K562 (cell line): Measurements from ENCODE around the gene DCPS. TPM values are rescaled to one million over a fixed set of nuclear protein-coding genes. Genes with fewer than 3 reads are reported as not detected.

Experiments
- ATAC-seq: fragments of 200-7000 bp; cut with Tn5 transposase; 3 replicates; pipeline ENCODE4 v1.9.1; 2020; ENCODE audit warnings: moderate library complexity
- BruUV-seq: library from RNA; stranded (reverse); fragments of 400-500 nt; replicated peaks from 2 replicates; lab custom pipeline; 2021; lab: Mats Ljungman, UMichigan
- CTCF ChIA-PET: fragments of 300-600 bp; formaldehyde crosslinking; extraction: SDS; loops from one replicate; lab custom pipeline; 2021; ENCODE audit warnings: low intra/inter-chr PET ratio; lab: Yijun Ruan, JAX
- POLR2A ChIA-PET: fragments of 300-600, 350-650 bp; sonication (Branson Sonifier 250); formaldehyde crosslinking; extraction: SDS; loops from one replicate; lab custom pipeline; 2021; ENCODE audit warnings: antibody characterized with exemption, inconsistent platforms; lab: Yijun Ruan, JAX
- DNase-seq, 4 experiments: peaks; one replicate each; pipeline versions ENCODE4 v3.0.0 to v3.0.0-alpha.2; 2011 to 2018; ENCODE audit warnings: low spot score in 3 of 4, mixed read lengths in 3 of 4; ENCODE audit errors: extremely low read depth in 1 of 4
- FAIRE-seq: peaks from 2 replicates; lab custom pipeline; 2011; peaks lifted over from hg19 to GRCh38; lab: Jason Lieb, UNC
- H2AFZ ChIP-seq: 2 replicates; pipeline ENCODE4 v1.6.0; 2011; ENCODE audit warnings: low read depth, low read length, control low read depth, inconsistent platforms
- H3K27ac ChIP-seq: fragments of 200-600 bp; 3 replicates; pipeline ENCODE4 v1.8.0; 2011; ENCODE audit warnings: low read depth, mild to moderate bottlenecking, control low read depth, inconsistent platforms, low read length, moderate library complexity, mixed read lengths; ENCODE audit errors: extremely low read depth
- H3K27me3 ChIP-seq, 2 experiments: fragments of 300-600 bp in 1 of 2; 2 replicates in 1 of 2; 3 replicates in 1 of 2; pipeline versions ENCODE4 v1.6.0 to v1.8.0; 2011; ENCODE audit warnings: inconsistent platforms in 2 of 2, low read length in 2 of 2, mild to moderate bottlenecking in 1 of 2, mixed read lengths in 1 of 2, moderate library complexity in 1 of 2; ENCODE audit not compliant: control insufficient read depth in 2 of 2, insufficient read depth in 2 of 2
- H3K36me3 ChIP-seq: fragments of 300-600 bp; 3 replicates; pipeline ENCODE4 v1.8.0; 2011; ENCODE audit warnings: mild to moderate bottlenecking, low read length, inconsistent platforms; ENCODE audit not compliant: control insufficient read depth, insufficient read depth
- H3K4me1 ChIP-seq, 2 experiments: fragments of 200-600 bp in 1 of 2; replicated peaks in 1 of 2; 2 replicates in 1 of 2; 3 replicates in 1 of 2; pipeline versions ENCODE4 v1.5.1 to v1.8.0; 2011; ENCODE audit warnings: inconsistent platforms in 2 of 2, low read length in 2 of 2, mild to moderate bottlenecking in 1 of 2, mixed read lengths in 1 of 2, moderate library complexity in 1 of 2; ENCODE audit not compliant: control insufficient read depth in 2 of 2, insufficient read depth in 2 of 2
- H3K4me2 ChIP-seq: 2 replicates; pipeline ENCODE4 v1.6.1; 2011; ENCODE audit warnings: low read length, control low read depth, inconsistent platforms, mixed read lengths; ENCODE audit not compliant: insufficient read depth
- H3K4me3 ChIP-seq: fragments of 200-600 bp; sonication (generic), shearing (Covaris generic); 2 replicates; pipeline ENCODE4 v1.5.1; 2016; ENCODE audit warnings: control low read depth, inconsistent platforms
- H3K79me2 ChIP-seq: fragments of 200-600 bp; 3 replicates; pipeline ENCODE4 v1.8.0; 2011; ENCODE audit warnings: low read length, inconsistent platforms; ENCODE audit not compliant: control insufficient read depth, insufficient read depth
- H3K9ac ChIP-seq, 2 experiments: 2 replicates each; pipeline versions ENCODE4 v1.6.0 to v1.6.1; 2011; ENCODE audit warnings: low read depth in 2 of 2, low read length in 2 of 2, control low read depth in 1 of 2, inconsistent platforms in 1 of 2, mild to moderate bottlenecking in 1 of 2, mixed read lengths in 1 of 2; ENCODE audit not compliant: insufficient read depth in 1 of 2
- H3K9me1 ChIP-seq: one replicate; pipeline ENCODE4 v1.6.0; 2011; ENCODE audit warnings: inconsistent platforms, mild to moderate bottlenecking, low read length, moderate library complexity; ENCODE audit not compliant: control insufficient read depth, insufficient read depth
- H3K9me3 ChIP-seq: replicated peaks from 2 replicates; pipeline ENCODE4 v1.5.1; 2011; ENCODE audit warnings: low read depth, low read length, inconsistent platforms; ENCODE audit not compliant: control insufficient read depth, insufficient read depth
- H4K20me1 ChIP-seq: replicated peaks from 2 replicates; pipeline ENCODE4 v1.6.1; 2011; ENCODE audit warnings: low read length, inconsistent platforms, mixed read lengths; ENCODE audit not compliant: control insufficient read depth, insufficient read depth
- CHD4 ChIP-seq: fragments of 200-600 bp; sonication (generic); IDR thresholded peaks from 3 replicates; pipeline ENCODE4 v1.6.1; 2012; ENCODE audit warnings: low read depth, mild to moderate bottlenecking, mixed read lengths, low read length, inconsistent platforms; ENCODE audit not compliant: insufficient read depth, insufficient replicate concordance, poor library complexity, severe bottlenecking
- E2F3 ChIP-seq: fragments of 250-450 bp; sonication (Bioruptor Pico); IDR thresholded peaks from 2 replicates; pipeline ENCODE4 v1.4.0; 2020; ENCODE audit warnings: mild to moderate bottlenecking
- FOXP1 ChIP-seq: sonication (generic); formaldehyde crosslinking; IDR thresholded peaks from 2 replicates; pipeline ENCODE4 v1.8.0; 2022; ENCODE audit warnings: mild to moderate bottlenecking, missing genetic modification reagents
- KDM5B ChIP-seq: fragments of 200-600 bp; sonication (generic); IDR thresholded peaks from 2 replicates; pipeline ENCODE4 v1.6.1; 2012; ENCODE audit warnings: low read depth, mild to moderate bottlenecking, moderate library complexity, low read length, control low read depth, inconsistent platforms; ENCODE audit not compliant: insufficient replicate concordance
- MAZ ChIP-seq, 2 experiments: fragments of 450-650 bp in 1 of 2; sonication (generic) in 1 of 2; formaldehyde crosslinking; IDR thresholded peaks in 1 of 2; conservative IDR thresholded peaks in 1 of 2; 2 replicates each; pipeline versions ENCODE4 v1.4.0 to v1.5.0; 2020; ENCODE audit warnings: mild to moderate bottlenecking in 1 of 2, missing genetic modification reagents in 1 of 2
- MITF ChIP-seq: IDR thresholded peaks from 2 replicates; pipeline ENCODE4 v1.6.1; 2014; ENCODE audit warnings: antibody characterized with exemption
- NFRKB ChIP-seq: fragments of 450-650 bp; IDR thresholded peaks from 2 replicates; pipeline ENCODE4 v1.6.1; 2016; ENCODE audit warnings: low read depth
- NR2C2 ChIP-seq, 2 experiments: fragments of 200-800 bp in 1 of 2; sonication (Bioruptor generic) in 1 of 2; sonication (generic) in 1 of 2; formaldehyde crosslinking in 1 of 2; IDR thresholded peaks; 2 replicates each; pipeline versions ENCODE4 v1.6.1 to v1.8.0; 2016 to 2022; ENCODE audit warnings: mild to moderate bottlenecking in 1 of 2, missing compliant biosample characterization in 1 of 2, missing genetic modification characterization in 1 of 2, missing genetic modification reagents in 1 of 2
- NR4A1 ChIP-seq, 2 experiments: fragments of 250-450 bp in 1 of 2; fragments of 450-650 bp in 1 of 2; sonication (Bioruptor Pico) in 1 of 2; IDR thresholded peaks; 2 replicates each; pipeline versions ENCODE4 v1.4.0 to v1.6.1; 2016 to 2020; ENCODE audit warnings: mild to moderate bottlenecking in 2 of 2, missing compliant biosample characterization in 1 of 2, missing genetic modification characterization in 1 of 2, moderate library complexity in 1 of 2
- NRF1 ChIP-seq, 2 experiments: fragments of 450-650 bp; IDR thresholded peaks in 1 of 2; conservative IDR thresholded peaks in 1 of 2; 2 replicates each; pipeline ENCODE4 v1.6.1; 2014; ENCODE audit warnings: mild to moderate bottlenecking in 2 of 2
- POLR2A ChIP-seq: fragments of 450-650 bp; conservative IDR thresholded peaks from 2 replicates; pipeline ENCODE4 v1.6.1; 2016
- POLR2B ChIP-seq: fragments of 450-650 bp; IDR thresholded peaks from 2 replicates; pipeline ENCODE4 v1.6.1; 2018; ENCODE audit warnings: low read depth; ENCODE audit not compliant: partially characterized antibody
- POLR2G ChIP-seq: fragments of 200-400 bp; formaldehyde crosslinking; IDR thresholded peaks from 2 replicates; pipeline ENCODE4 v1.6.1; 2017; ENCODE audit warnings: low read depth, mild to moderate bottlenecking, antibody characterized with exemption, low read length, moderate library complexity
- SRSF7 ChIP-seq: fragments of 200-400 bp; formaldehyde crosslinking; optimal IDR thresholded peaks from 2 replicates; pipeline ENCODE3; 2017; ENCODE audit warnings: mild to moderate bottlenecking, low read depth, low read length
- SUPT5H ChIP-seq: fragments of 450-650 bp; IDR thresholded peaks from 2 replicates; pipeline ENCODE4 v1.6.1; 2016
- ZNF324 ChIP-seq: fragments of 250-450 bp; sonication (Bioruptor Pico); IDR thresholded peaks from 2 replicates; pipeline ENCODE4 v1.4.0; 2020; ENCODE audit warnings: mild to moderate bottlenecking
- ZNF431 ChIP-seq: sonication (generic); formaldehyde crosslinking; IDR thresholded peaks from 2 replicates; pipeline ENCODE4 v1.8.0; 2022; ENCODE audit warnings: mild to moderate bottlenecking, missing genetic modification reagents
- ZNF589 ChIP-seq: fragments of 200-800 bp; sonication (Bioruptor generic); IDR thresholded peaks from 2 replicates; pipeline ENCODE4 v1.6.1; 2016; ENCODE audit warnings: low read depth, missing genetic modification characterization, missing compliant biosample characterization
- ZNF707 ChIP-seq: fragments of 250-450 bp; sonication (Bioruptor Pico); conservative IDR thresholded peaks from 2 replicates; pipeline ENCODE4 v1.8.0; 2022; ENCODE audit warnings: inconsistent platforms, mild to moderate bottlenecking, moderate library complexity
- ZNF780A ChIP-seq: fragments of 250-450 bp; sonication (Bioruptor Pico); IDR thresholded peaks from 2 replicates; pipeline ENCODE4 v1.5.0; 2021; ENCODE audit warnings: mild to moderate bottlenecking
- ZZZ3 ChIP-seq: fragments of 450-650 bp; IDR thresholded peaks from 2 replicates; pipeline ENCODE4 v1.6.1; 2016; ENCODE audit warnings: antibody characterized with exemption, mild to moderate bottlenecking, moderate library complexity
- WGBS: fragments of 100-300 bp; shearing (Covaris generic); methylation state at CpG from one replicate; pipeline ENCODE4 v1.1.6; 2016; ENCODE audit warnings: low coverage, mixed read lengths; ENCODE audit not compliant: insufficient coverage; ENCODE audit errors: missing lambda C conversion rate; 5-methylcytosine and 5-hydroxymethylcytosine counted together
- in situ Hi-C: fragments of 300-500 bp; cut with MboI; formaldehyde crosslinking; loops from 4 replicates; pipeline ENCODE4 v1.15.0; 2018; ENCODE audit warnings: inconsistent platforms, mixed read lengths
- intact Hi-C: fragments of 100-400 bp; cut with micrococcal nuclease; formaldehyde crosslinking; loops from 2 replicates; pipeline ENCODE4 v1.14.2; 2022
- polyA plus RNA-seq, 8 experiments: library from polyadenylated mRNA; depleted of rRNA in 4 of 8; stranded (reverse) in 5 of 8; unstranded in 3 of 8; fragments of >200 nt; fragmentation: Nextera tagmentation in 2 of 8; fragmentation: Illumina TruSeq in 1 of 8; extraction: Ambion mirVana in 2 of 8; extraction: Trizol in 1 of 8; gene quantifications; 2 replicates each; pipeline versions ENCODE4 v1.2.1 to v1.2.3, GENCODE V29; 2011 to 2014; ENCODE audit warnings: inconsistent platforms in 1 of 8, missing spikeins in 1 of 8
- total RNA-seq, 7 experiments: library from RNA; depleted of rRNA in 6 of 7; stranded (reverse); fragments of >200 nt in 6 of 7; fragmentation: Illumina TruSeq in 2 of 7; extraction: Trizol in 2 of 7; gene quantifications; 2 replicates each; pipeline versions ENCODE4 v1.2.1 to v1.2.3, GENCODE V29; 2011 to 2021; ENCODE audit warnings: low replicate concordance in 1 of 7

DCPS gene
- total and polyA plus RNA-seq, 9 of the 15 experiments (the other 6 are each of a cell fraction or from before 2014, with no cell fraction given): 8.7 to 38.1 (median 17.9) TPM

GRCh38 chr11:126346586-126346940 is 42.7 kb downstream of the DCPS start:
- DNase-seq (no peak), FAIRE-seq (no peak), ATAC-seq (no peak)
- ChIA-PET POLR2A (interaction anchor here (1.4 to 1.8 kb wide), 2 partner anchors 8 to 9 kb away, joined by 4 to 5 read pairs; no protein-coding TSS in a partner anchor), CTCF (no interaction called here)
- H3K9ac ChIP-seq: peak overlapping the region; percentile 60 to 87
- H2AFZ ChIP-seq: peak overlapping the region; percentile 40; the same call in 1 of the 2 replicates
- no peak overlapping the region for H3K4me3 ChIP-seq
- no TSS peak for BruUV-seq
- in situ Hi-C loops: no loop called here
- H3K36me3 ChIP-seq: peaks cover 63% of the 10 kb centered on the region; the same call in 2 of the 3 replicates
- intact Hi-C loops: loop anchor here (2.0 to 5.0 kb wide), 2 partner anchors 46 to 74 kb away; no protein-coding TSS in a partner anchor
- peaks cover 58 to 82% of the 10 kb centered on the region in 2 experiments for H3K4me1 ChIP-seq
- peak overlapping the region; percentile 94 for H3K27ac ChIP-seq
- H3K27me3 ChIP-seq: no peaks in the 10 kb centered on the region
- H3K9me1 ChIP-seq: peaks cover 8% of the 10 kb centered on the region
- H3K4me2 ChIP-seq: peak overlapping the region; percentile 74
- WGBS: 17% methylated on average over 1 of the region's 1 CpG
- no peaks in the 10 kb centered on the region for H3K9me3 ChIP-seq
- peaks cover 5% of the 10 kb centered on the region; the same call in 1 of the 2 replicates for H4K20me1 ChIP-seq
- H3K79me2 ChIP-seq: peaks cover 41% of the 10 kb centered on the region
- TF ChIP-seq ZNF431 (CRISPR knock-in tag): no peak
- TF ChIP-seq SUPT5H: peak; percentile 32; the same call in 1 of the 2 replicates
- TF ChIP-seq CHD4: peak; percentile 17
- TF ChIP-seq POLR2G: peak; percentile 47
- TF ChIP-seq NR4A1 (CRISPR knock-in tag; IDR thresholded peaks at IDR 0.05): 0 out of 2 replicates have a peak, but pooled peaks have one; percentile 19
- TF ChIP-seq NR4A1 (tag; IDR thresholded peaks at IDR 0.05): no peak
- peak; percentile 46 for TF ChIP-seq POLR2B
- 0 out of 2 replicates have a peak, but pooled peaks have one; percentile 21 for TF ChIP-seq ZNF324 (CRISPR knock-in tag)
- TF ChIP-seq MAZ (CRISPR knock-in tag; conservative IDR thresholded peaks at IDR 0.05 in 1 of 2, IDR thresholded peaks at IDR 0.05 in 1 of 2): 0 out of 4 replicates have a peak, but pooled peaks of 1 of the 2 experiments have one; percentile 25
- TF ChIP-seq ZNF589 (CRISPR knock-in tag): 0 out of 2 replicates have a peak, but pooled peaks have one; percentile 48
- no peak for TF ChIP-seq SRSF7
- peak; percentile 26 for TF ChIP-seq KDM5B
- TF ChIP-seq ZNF780A (CRISPR knock-in tag): no peak
- TF ChIP-seq POLR2A: peak; percentile 3
- TF ChIP-seq ZNF707: no peak
- TF ChIP-seq E2F3 (CRISPR knock-in tag): 0 out of 2 replicates have a peak, but pooled peaks have one; percentile 40
- TF ChIP-seq MITF: 0 out of 2 replicates have a peak, but pooled peaks have one; percentile 12
- 0 out of 2 replicates have a peak, but pooled peaks have one; percentile 42 for TF ChIP-seq NFRKB
- TF ChIP-seq ZZZ3: no peak
- no peak for TF ChIP-seq FOXP1
- peak; percentile 52 to 53; a peak in 3 of 4 replicates for TF ChIP-seq NRF1 (conservative IDR thresholded peaks at IDR 0.05 in 1 of 2, IDR thresholded peaks at IDR 0.05 in 1 of 2)
- TF ChIP-seq NR2C2 (CRISPR knock-in tag; IDR thresholded peaks at IDR 0.05): no peak
- TF ChIP-seq NR2C2 (tag; IDR thresholded peaks at IDR 0.05): no peak
